Measurements from ENCODE around the gene CTSF.

Gene CTSF

DNA sequence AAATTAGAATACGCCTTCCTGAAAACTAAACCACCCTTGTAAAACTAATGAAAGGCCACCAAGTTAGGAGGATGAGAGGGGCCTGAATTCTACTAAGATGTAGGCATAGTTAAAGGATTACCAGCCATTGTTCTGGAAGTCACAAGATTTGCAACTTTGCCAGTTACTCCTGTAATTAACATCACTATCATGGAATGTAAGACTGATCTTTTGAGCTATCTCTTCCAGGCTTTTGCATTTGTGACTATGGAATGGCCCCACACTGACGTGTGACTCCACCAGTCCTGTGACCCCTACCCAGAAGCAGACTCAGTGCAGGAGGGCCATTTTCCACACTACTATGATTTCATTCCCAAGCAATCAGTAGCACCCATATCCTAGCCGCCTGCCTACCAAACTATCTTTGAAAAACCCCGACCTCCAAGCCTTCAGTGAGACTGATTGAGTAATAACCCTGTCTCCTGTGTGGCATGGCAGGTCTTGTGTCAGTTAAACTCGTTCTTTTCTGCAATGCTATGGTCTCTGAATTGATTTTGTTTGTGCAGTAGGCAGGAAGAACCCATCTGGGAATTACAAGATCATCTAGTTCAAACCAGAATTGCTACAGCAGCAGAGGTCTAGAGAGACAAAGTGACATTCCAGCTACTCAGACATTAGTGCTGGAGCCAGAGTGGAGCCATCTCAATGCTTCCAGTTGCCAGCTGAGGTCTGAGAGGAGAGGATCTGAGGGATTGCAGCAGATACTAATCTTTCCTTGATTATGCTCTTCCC, 1.9 kb upstream of the CTSF start:
- no peak for DNase-seq (ENCODE audit: low read depth in 1 of 2, low spot score in 1 of 2)
- H3K4me3 ChIP-seq (replicated peaks; ENCODE audit: insufficient read depth, low read length) = no peak overlapping the region
- TF ChIP-seq CTCF (IDR thresholded peaks at IDR 0.05; ENCODE audit: insufficient read depth, low read length) (no peak), POLR2AphosphoS5 (IDR thresholded peaks at IDR 0.05; ENCODE audit: low read depth) (no peak), GABPA (IDR thresholded peaks at IDR 0.05; ENCODE audit: low read depth) (no peak), SPI1 (IDR thresholded peaks at IDR 0.05; ENCODE audit: borderline replicate concordance, low read depth) (no peak)
- TF ChIP-seq, protein P1, sequence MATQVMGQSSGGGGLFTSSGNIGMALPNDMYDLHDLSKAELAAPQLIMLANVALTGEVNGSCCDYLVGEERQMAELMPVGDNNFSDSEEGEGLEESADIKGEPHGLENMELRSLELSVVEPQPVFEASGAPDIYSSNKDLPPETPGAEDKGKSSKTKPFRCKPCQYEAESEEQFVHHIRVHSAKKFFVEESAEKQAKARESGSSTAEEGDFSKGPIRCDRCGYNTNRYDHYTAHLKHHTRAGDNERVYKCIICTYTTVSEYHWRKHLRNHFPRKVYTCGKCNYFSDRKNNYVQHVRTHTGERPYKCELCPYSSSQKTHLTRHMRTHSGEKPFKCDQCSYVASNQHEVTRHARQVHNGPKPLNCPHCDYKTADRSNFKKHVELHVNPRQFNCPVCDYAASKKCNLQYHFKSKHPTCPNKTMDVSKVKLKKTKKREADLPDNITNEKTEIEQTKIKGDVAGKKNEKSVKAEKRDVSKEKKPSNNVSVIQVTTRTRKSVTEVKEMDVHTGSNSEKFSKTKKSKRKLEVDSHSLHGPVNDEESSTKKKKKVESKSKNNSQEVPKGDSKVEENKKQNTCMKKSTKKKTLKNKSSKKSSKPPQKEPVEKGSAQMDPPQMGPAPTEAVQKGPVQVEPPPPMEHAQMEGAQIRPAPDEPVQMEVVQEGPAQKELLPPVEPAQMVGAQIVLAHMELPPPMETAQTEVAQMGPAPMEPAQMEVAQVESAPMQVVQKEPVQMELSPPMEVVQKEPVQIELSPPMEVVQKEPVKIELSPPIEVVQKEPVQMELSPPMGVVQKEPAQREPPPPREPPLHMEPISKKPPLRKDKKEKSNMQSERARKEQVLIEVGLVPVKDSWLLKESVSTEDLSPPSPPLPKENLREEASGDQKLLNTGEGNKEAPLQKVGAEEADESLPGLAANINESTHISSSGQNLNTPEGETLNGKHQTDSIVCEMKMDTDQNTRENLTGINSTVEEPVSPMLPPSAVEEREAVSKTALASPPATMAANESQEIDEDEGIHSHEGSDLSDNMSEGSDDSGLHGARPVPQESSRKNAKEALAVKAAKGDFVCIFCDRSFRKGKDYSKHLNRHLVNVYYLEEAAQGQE (IDR thresholded peaks at IDR 0.05; ENCODE audit: insufficient replicate concordance, low read depth) = no peak

DNA sequence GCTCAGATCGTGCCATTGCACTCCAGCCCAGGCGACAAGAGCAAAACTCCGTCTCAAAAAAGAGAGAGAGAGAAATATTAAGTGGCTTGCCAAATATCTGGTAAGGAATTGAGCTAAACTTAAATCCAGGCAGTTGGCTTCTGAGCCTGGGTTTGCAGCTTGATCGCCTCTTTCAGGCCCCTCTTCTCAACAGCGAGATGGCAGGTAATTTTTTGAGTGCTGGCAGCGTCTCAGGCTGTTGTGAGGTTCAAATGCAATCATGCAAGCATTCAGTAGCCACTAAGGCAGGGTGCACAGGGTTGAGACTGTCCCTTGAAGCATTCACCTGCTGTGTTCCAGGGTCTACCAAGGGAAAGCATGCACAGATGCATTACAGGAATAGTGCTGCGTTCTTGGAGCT, 670 bp upstream of the CTSF start:
- Histone ChIP-seq H3K27me3 (ENCODE audit: insufficient read depth, poor library complexity, severe bottlenecking) (peaks cover 15% of the 10 kb centered on the region), H3K27ac (replicated peaks) (no peak overlapping the region), H3K4me3 (replicated peaks; ENCODE audit: insufficient read depth, low read length) (no peak overlapping the region)
- no peak for DNase-seq (ENCODE audit: low read depth in 1 of 2, low spot score in 1 of 2)
- TF ChIP-seq SPI1 (IDR thresholded peaks at IDR 0.05; ENCODE audit: borderline replicate concordance, low read depth) = no peak
- no peak for TF ChIP-seq CTCF (IDR thresholded peaks at IDR 0.05; ENCODE audit: insufficient read depth, low read length)
- TF ChIP-seq POLR2AphosphoS5 (IDR thresholded peaks at IDR 0.05; ENCODE audit: low read depth) = no peak
- no peak for TF ChIP-seq GABPA (IDR thresholded peaks at IDR 0.05; ENCODE audit: low read depth)
- TF ChIP-seq, protein P1 (IDR thresholded peaks at IDR 0.05; ENCODE audit: insufficient replicate concordance, low read depth) = no peak

More for the DNA sequence above, 1.9 kb upstream of the CTSF start:
- Histone ChIP-seq H3K27me3 (ENCODE audit: insufficient read depth, poor library complexity, severe bottlenecking) (peaks cover 15% of the 10 kb centered on the region), H3K27ac (replicated peaks) (no peak overlapping the region)

- DNase-seq (ENCODE audit: low read depth in 1 of 2, low spot score in 1 of 2) = no peak
- no peak for TF ChIP-seq GABPA (IDR thresholded peaks at IDR 0.05; ENCODE audit: low read depth)
- TF ChIP-seq, protein P1 (IDR thresholded peaks at IDR 0.05; ENCODE audit: insufficient replicate concordance, low read depth) = no peak
- TF ChIP-seq POLR2AphosphoS5 (IDR thresholded peaks at IDR 0.05; ENCODE audit: low read depth) = no peak
- no peak for TF ChIP-seq CTCF (IDR thresholded peaks at IDR 0.05; ENCODE audit: insufficient read depth, low read length)
- TF ChIP-seq SPI1 (IDR thresholded peaks at IDR 0.05; ENCODE audit: borderline replicate concordance, low read depth) = no peak
- Histone ChIP-seq H3K27ac (replicated peaks) (no peak overlapping the region), H3K27me3 (ENCODE audit: insufficient read depth, poor library complexity, severe bottlenecking) (peaks cover 15% of the 10 kb centered on the region), H3K4me3 (replicated peaks; ENCODE audit: insufficient read depth, low read length) (no peak overlapping the region)
These were observed 651 bp downstream of the CTSF start for GRCh38 chr11:66567787-66568123.

Measured in HL-60 (cell line).